ENCODE results near the gene KIF17. TPM values are rescaled to one million over a fixed set of nuclear protein-coding genes. Genes with fewer than 3 reads are reported as not detected.
A peak's percentile ranks its signal among the peaks of the same experiment; 100 is the strongest.

Gene KIF17
- total RNA-seq, 1 experiment from 2014 or later = 5.1 TPM

DNA sequence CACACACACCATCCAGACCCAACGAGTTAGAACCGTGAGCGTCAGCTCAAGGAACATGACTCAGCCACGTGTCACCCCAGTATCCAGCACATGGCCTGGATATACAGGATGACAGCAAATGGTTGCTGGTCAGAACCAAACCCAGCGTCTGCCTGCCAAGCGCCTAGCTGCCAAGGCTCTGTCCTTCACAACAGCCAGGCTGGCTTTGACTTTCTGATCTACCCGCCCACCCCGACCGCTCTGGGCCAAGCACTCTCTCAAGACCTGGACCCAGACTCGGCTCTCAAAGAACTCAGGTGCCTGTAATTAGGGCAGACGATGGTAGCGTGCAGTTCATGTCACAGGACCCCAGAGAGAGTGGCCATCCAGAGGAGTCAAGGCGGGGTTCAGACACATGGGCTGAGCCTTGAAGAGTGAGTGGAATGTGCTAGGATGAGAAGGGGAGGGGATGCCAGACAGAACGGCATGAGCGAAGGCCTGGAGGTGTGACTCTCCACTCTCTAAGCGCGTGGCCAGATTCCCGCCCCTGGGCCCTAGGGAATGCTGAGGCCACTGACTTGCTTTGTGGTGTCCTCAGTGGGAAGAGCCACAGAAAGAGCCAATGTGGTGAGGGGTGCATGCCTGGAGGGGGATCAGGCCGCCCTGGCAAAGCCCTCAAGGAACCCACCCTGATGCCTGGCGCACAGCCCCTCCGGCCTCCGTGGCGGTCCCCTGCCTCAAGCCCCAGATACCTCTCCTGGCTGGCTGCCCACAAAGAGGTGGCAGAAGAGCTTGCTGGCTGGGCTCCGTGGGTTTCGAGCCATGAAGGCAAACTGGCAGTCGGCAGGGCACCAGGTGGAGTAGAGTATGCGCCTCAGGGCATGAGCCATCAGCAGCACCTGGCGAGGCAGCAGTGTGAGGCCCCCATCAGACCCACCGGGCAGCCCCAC, 7.6 kb upstream of the KIF17 start:
- Histone ChIP-seq H3K23ac (ENCODE audit: insufficient read length, low read depth, low read length) (no peak overlapping the region), H2BK120ac (ENCODE audit: low read depth, low read length, poor library complexity, severe bottlenecking) (no peak overlapping the region), H2BK20ac (ENCODE audit: low read depth, low read length, poor library complexity, severe bottlenecking) (no peak overlapping the region), H4K20me1 (ENCODE audit: control insufficient read depth, insufficient read depth, insufficient read length) (no peaks in the 10 kb centered on the region), H2BK5ac (ENCODE audit: insufficient read length, low read length) (no peak overlapping the region), H3K23me2 (ENCODE audit: insufficient read length, low read depth, low read length, poor library complexity, severe bottlenecking) (peaks cover 3% of the 10 kb centered on the region), H2AFZ (ENCODE audit: low read length) (no peak overlapping the region), H3T11ph (ENCODE audit: low read length) (no peak overlapping the region), H3K14ac (ENCODE audit: insufficient read depth, low read length) (no peak overlapping the region), H3K4me1 (ENCODE audit: insufficient read depth, low read length) (peaks cover 4% of the 10 kb centered on the region; the same call in 1 of the 2 replicates), H3K27ac (ENCODE audit: insufficient read length, low read depth, low read length) (no peak overlapping the region), H4K8ac (replicated peaks; ENCODE audit: insufficient read length, low read depth, low read length) (no peak overlapping the region), H2AK5ac (ENCODE audit: insufficient read length, low read length) (no peak overlapping the region), H3K4me2 (ENCODE audit: insufficient read depth, insufficient read length, low read length) (no peak overlapping the region), H3K79me2 (ENCODE audit: insufficient read depth, low read length) (no peaks in the 10 kb centered on the region), H3K56ac (ENCODE audit: insufficient read length, low read depth, low read length) (no peak overlapping the region), H2BK15ac (ENCODE audit: low read depth, low read length) (no peak overlapping the region), H3K9me3 (ENCODE audit: control insufficient read depth, low read depth, low read length) (no peaks in the 10 kb centered on the region), H3K27me3 (ENCODE audit: insufficient read depth, low read length) (no peaks in the 10 kb centered on the region; the same call in 1 of the 2 replicates), H4K5ac (ENCODE audit: insufficient read length, low read depth, low read length) (no peak overlapping the region), H3K4ac (ENCODE audit: low read depth, low read length) (no peak overlapping the region), H3K9ac (ENCODE audit: extremely low read depth, insufficient read length, low read length) (no peak overlapping the region), H3K79me1 (ENCODE audit: insufficient read depth, low read depth, low read length, poor library complexity, severe bottlenecking) (no peaks in the 10 kb centered on the region), H3K18ac (ENCODE audit: insufficient read length, low read depth, low read length) (no peak overlapping the region), H4K91ac (ENCODE audit: insufficient read length, low read depth, low read length) (no peak overlapping the region), H2BK12ac (ENCODE audit: insufficient read length, low read depth, low read length) (no peak overlapping the region)
- 0 out of 7 replicates have a peak overlapping the region, but pooled peaks of 1 of the 3 experiments have one; percentile 14 for H3K27ac Mint-ChIP-seq
- DNase-seq = peak; percentile 24
- TF ChIP-seq, protein P1, sequence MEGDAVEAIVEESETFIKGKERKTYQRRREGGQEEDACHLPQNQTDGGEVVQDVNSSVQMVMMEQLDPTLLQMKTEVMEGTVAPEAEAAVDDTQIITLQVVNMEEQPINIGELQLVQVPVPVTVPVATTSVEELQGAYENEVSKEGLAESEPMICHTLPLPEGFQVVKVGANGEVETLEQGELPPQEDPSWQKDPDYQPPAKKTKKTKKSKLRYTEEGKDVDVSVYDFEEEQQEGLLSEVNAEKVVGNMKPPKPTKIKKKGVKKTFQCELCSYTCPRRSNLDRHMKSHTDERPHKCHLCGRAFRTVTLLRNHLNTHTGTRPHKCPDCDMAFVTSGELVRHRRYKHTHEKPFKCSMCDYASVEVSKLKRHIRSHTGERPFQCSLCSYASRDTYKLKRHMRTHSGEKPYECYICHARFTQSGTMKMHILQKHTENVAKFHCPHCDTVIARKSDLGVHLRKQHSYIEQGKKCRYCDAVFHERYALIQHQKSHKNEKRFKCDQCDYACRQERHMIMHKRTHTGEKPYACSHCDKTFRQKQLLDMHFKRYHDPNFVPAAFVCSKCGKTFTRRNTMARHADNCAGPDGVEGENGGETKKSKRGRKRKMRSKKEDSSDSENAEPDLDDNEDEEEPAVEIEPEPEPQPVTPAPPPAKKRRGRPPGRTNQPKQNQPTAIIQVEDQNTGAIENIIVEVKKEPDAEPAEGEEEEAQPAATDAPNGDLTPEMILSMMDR (conservative IDR thresholded peaks at IDR 0.05) = no peak
- H3K36me3 Mint-ChIP-seq (ENCODE audit: insufficient read depth in 1 of 3, low read depth in 3 of 3) = no peaks in the 10 kb centered on the region
- no peak overlapping the region for H3K4me3 Mint-ChIP-seq
- H3K9me3 Mint-ChIP-seq = no peaks in the 10 kb centered on the region; a peak in 1 of 5 replicates
- H3K4me1 Mint-ChIP-seq = peaks cover 24 to 36% of the 10 kb centered on the region in 2 experiments
- WGBS (ENCODE audit: extremely low coverage, insufficient read length, low lambda C conversion rate) = no CpG with 5 or more reads among the region's 29 CpGs
- peaks cover 28% of the 10 kb centered on the region for H3K27me3 Mint-ChIP-seq (ENCODE audit: low read depth)

Data from H9 (cell line).